Upper lobe of right lung (tissue), 1 donor: ENCODE results near the gene ARMH2. TPM values are rescaled to one million over a fixed set of nuclear protein-coding genes. Genes with fewer than 3 reads are reported as not detected.
"Not testable (repeated sequence)": the region's sequence is repeated elsewhere in the genome, so short reads cannot be mapped to it uniquely, and the experiment has no call there.

ENCODE experiments used
- ATAC-seq: fragments of 200-7000 bp; cut with Tn5 transposase; one replicate; pipeline ENCODE4 v1.9.1; 2020; ENCODE audit warnings: mild to moderate bottlenecking, moderate library complexity
- DNase-seq: peaks from one replicate; pipeline ENCODE4 v3.0.0-alpha.2; 2020
- H3K27ac ChIP-seq: fragments of 200-600 bp; one replicate; pipeline ENCODE4 v1.8.0; 2022
- H3K27me3 ChIP-seq: fragments of 200-600 bp; one replicate; pipeline ENCODE4 v1.8.0; 2022; ENCODE audit warnings: mild to moderate bottlenecking
- H3K36me3 ChIP-seq: fragments of 200-600 bp; one replicate; pipeline ENCODE4 v1.8.0; 2022
- H3K4me1 ChIP-seq: fragments of 200-600 bp; one replicate; pipeline ENCODE4 v1.8.0; 2022
- H3K4me3 ChIP-seq: fragments of 200-600 bp; one replicate; pipeline ENCODE4 v1.8.0; 2022; ENCODE audit warnings: mild to moderate bottlenecking
- H3K9me3 ChIP-seq: fragments of 200-600 bp; one replicate; pipeline ENCODE4 v1.8.0; 2022
- CTCF ChIP-seq: fragments of 200-600 bp; IDR thresholded peaks from one replicate; pipeline ENCODE4 v1.8.0; 2022; ENCODE audit warnings: antibody characterized with exemption
- intact Hi-C: fragments of 100-400 bp; cut with DNase I; formaldehyde crosslinking; loops from one replicate; pipeline ENCODE4 v1.11.0; 2022
- total RNA-seq: library from RNA; stranded (reverse); fragmentation: NEBNext Ultra II Directional; extraction: Animal tissue kit (Norgen Biotek cat#: 25700); gene quantifications from one replicate; pipeline ENCODE4 v1.2.1, GENCODE V29; 2021
- donor health status: DM: no; HTN: yes; CAD: no; lungs with severe emphysema.

The ARMH2 gene
- total RNA-seq, 1 donor from 2014 or later = not detected

- Histone ChIP-seq H3K36me3 (no peaks in the 10 kb centered on the region), H3K4me1 (no peaks in the 10 kb centered on the region), H3K4me3 (no peak overlapping the region), H3K9me3 (no peaks in the 10 kb centered on the region), H3K27me3 (no peaks in the 10 kb centered on the region), H3K27ac (no peak overlapping the region)
- intact Hi-C loops = no loop called here
- ATAC-seq (no peak), DNase-seq (no peak)
- TF ChIP-seq CTCF = no peak
Observed at GRCh38 chr6:24753545-24753944, 45.2 kb downstream of the ARMH2 start.

DNA sequence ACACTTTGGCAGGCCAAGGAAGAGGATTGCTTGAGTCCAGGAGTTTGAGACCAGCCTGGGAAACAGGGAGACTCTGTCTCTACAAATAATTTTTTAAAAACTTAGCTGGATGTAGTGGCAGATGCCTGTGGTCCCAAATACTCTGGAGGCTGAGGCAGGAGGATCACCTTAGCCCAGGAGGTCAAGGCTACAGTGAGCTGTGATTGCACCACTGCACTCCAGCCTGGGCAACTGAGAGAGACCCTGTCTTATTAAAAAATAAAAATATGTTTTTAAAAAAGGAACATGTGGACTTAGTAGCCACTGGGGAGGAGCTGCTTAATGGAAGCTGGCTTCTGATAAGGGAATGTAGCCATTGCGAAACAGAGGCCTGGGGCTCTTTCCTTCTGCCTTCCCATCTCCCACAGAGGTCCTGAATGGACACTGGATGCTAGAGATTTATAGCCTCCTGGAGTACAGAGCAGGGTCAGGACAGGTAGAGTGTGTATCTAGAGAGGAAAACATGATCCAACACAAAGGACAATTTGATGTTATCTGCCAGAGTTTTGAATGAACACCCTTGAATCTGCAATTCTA, 45.7 kb downstream of the ARMH2 start:
- no peaks in the 10 kb centered on the region for H3K27me3 ChIP-seq
- H3K27ac ChIP-seq = no peak overlapping the region
- TF ChIP-seq CTCF = no peak
- DNase-seq (no peak), ATAC-seq (no peak)
- no peaks in the 10 kb centered on the region for H3K36me3 ChIP-seq
- H3K4me1 ChIP-seq = no peaks in the 10 kb centered on the region
- no peaks in the 10 kb centered on the region for H3K9me3 ChIP-seq
- H3K4me3 ChIP-seq = no peak overlapping the region
- intact Hi-C loops = no loop called here

DNA sequence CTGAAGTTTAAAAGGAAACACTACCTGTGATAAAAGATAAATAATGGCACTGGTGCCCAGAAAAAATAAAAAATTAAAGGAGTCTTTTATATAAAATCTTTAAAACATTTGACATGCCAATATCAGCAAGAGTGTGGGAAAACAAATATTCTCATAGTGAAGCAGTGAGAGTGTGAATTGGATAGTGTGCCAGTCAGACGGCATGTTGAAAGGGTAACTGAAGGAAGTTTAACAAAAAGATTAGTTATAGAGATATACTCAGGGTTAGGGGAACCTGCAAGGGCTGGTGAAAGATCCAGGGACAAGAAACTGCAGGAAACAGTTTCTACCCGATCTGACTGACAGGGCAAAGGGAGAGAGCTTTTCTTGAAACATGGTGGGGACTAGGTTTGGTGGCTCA, 46.2 kb downstream of the ARMH2 start:
- no peaks in the 10 kb centered on the region for H3K4me1 ChIP-seq
- H3K27me3 ChIP-seq = no peaks in the 10 kb centered on the region
- DNase-seq (no peak), ATAC-seq (no peak)
- H3K27ac ChIP-seq = no peak overlapping the region
- H3K4me3 ChIP-seq = no peak overlapping the region
- no peaks in the 10 kb centered on the region for H3K9me3 ChIP-seq
- no peak for TF ChIP-seq CTCF
- no peaks in the 10 kb centered on the region for H3K36me3 ChIP-seq
- intact Hi-C loops = no loop called here

DNA sequence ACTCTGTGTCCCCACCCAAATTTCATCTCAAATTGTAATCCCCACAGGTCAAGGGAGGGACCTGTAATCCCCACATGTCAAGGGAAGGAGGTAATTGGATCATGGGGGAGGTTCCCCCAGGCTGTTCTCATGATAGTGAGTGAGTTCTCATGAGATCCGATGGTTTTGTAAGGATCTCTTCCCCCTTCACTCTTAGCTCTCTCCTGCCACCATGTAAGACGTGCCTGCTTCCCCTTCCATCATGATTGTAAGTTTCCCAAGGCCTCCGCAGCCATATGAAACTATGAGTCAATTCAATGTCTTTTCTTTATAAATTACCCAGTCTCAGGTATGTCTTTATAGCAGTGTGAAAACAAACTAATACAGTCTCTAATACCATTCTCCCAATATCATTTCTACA, 47.8 kb downstream of the ARMH2 start:
- H3K9me3 ChIP-seq, H3K4me3 ChIP-seq, ATAC-seq, H3K27ac ChIP-seq, H3K4me1 ChIP-seq, DNase-seq, H3K36me3 ChIP-seq, intact Hi-C loops, H3K27me3 ChIP-seq: not testable (repeated sequence)

- Histone ChIP-seq H3K27ac (no peak overlapping the region), H3K27me3 (no peaks in the 10 kb centered on the region), H3K36me3 (no peaks in the 10 kb centered on the region), H3K4me3 (no peak overlapping the region), H3K4me1 (no peaks in the 10 kb centered on the region), H3K9me3 (no peaks in the 10 kb centered on the region)
- DNase-seq = no peak
- no peak for TF ChIP-seq CTCF
- intact Hi-C loops = no loop called here
- peak; percentile 31 for ATAC-seq
Observed at GRCh38 chr6:24749297-24749696, 49.4 kb downstream of the ARMH2 start.

Other genes starting within 250 kb of the ARMH2 start
- gene KIAA0319, start 152.7 kb downstream of the ARMH2 start, total RNA-seq = 1.1 TPM
- gene TDP2, start 132.0 kb downstream of the ARMH2 start, total RNA-seq = 42.3 TPM
- gene ACOT13, start 131.8 kb downstream of the ARMH2 start, total RNA-seq = 28.1 TPM
- gene C6orf62, start 79.8 kb downstream of the ARMH2 start, total RNA-seq = 120 TPM
- 10.0 TPM for gene GMNN, start 24.0 kb downstream of the ARMH2 start, total RNA-seq
- 25.6 TPM for gene RIPOR2, start 137.0 kb upstream of the ARMH2 start, total RNA-seq